Measurements from ENCODE around the gene IL1RAPL1.
"Not testable (repeated sequence)": the region's sequence is repeated elsewhere in the genome, so short reads cannot be mapped to it uniquely, and the experiment has no call there.

Gene IL1RAPL1

DNA sequence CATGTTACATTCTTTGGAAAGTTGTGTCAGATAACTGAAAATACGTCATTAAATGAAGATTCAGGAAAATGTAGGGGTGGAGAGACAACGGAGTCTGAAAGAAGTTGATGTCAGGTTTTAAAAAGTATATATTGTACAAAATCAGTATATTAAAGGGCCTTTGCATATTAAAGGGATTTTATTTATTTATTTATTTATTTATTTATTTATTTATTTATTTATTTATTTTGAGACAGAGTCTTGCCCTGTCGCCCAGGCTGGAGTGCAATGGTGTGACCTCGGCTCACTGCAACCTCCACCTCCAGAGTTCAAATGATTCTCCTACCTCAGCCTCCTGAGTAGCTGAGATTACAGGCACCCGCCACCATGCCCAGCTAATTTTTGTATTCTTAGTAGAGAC is 213.4 kb downstream of the IL1RAPL1 start:
- not testable (repeated sequence) for DNase-seq

DNA sequence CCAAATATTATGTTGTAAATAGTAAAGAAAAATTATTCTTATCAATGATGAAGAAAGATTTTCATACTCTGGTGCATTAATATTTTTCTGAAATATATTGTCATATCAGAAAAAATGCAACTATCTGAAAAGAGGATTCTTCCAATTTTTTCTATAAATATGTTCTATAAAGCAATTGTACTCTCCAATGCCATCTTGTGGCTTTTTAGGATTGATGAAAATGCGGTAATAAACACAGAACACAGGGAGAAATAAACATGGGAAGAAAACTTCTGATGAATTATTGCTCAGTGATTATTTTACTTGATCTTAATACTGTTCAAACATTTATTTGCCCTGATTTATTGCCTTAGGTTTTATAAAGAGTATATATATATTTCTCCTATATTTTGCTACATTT is 215.4 kb downstream of the IL1RAPL1 start:
- no peak for DNase-seq

DNA sequence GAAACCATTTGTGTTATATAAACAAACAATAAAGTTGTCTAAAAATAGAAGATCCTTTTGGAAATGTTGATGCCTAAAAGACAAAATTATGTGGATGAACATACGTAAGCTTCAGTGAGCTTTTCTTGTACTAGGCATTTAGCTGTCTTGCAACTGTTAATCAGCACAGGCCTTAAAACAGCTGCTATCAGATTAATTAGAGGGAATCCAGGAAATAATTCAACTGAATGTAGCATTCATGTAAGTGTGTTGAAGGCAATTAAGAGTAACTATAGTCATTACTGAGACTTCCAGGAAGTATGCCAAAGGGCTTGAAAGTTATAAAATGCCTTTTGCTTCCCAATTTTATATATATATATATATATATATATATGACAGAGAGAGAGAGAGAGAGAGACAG is 248.7 kb downstream of the IL1RAPL1 start:
- DNase-seq = no peak

DNA sequence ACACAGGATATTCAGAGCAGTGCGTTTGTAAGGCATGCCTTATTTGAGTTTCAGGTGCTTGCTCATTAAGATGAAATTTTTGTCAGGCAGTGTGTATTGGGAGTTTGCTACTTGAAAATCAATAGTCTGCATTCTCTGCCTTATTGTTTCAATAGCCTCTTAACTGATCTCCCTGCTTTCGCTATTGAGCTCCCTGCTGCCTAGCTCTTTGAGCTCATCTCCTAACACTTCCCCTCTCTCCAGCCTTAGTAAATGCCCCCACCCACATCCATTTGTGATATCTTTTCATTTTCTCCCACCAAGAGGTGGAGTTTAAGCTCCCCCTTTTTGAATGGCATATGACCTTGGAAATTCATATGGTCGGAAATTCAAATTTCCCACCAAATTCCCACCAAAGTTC is 256.6 kb downstream of the IL1RAPL1 start:
- no peak for DNase-seq

DNA sequence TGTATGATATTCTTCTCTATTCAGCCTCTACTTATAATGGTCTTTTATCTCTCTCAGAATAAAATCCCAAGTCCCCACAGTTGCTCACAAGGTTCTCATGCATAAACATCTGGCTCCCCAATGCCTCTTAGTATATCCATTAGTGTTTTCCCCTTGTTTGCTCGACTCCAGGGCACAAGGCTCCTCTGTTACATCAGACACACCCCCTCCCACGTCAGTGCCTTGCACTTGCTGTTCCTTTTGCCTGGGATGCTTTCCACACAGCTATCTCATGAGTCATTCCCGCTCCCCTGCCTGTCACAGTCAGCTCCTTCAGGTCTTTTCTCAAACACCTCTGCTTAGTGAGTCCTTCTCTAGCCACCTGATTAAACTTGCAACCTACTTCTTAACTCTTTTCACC is 260.2 kb downstream of the IL1RAPL1 start:
- no peak for DNase-seq

DNA sequence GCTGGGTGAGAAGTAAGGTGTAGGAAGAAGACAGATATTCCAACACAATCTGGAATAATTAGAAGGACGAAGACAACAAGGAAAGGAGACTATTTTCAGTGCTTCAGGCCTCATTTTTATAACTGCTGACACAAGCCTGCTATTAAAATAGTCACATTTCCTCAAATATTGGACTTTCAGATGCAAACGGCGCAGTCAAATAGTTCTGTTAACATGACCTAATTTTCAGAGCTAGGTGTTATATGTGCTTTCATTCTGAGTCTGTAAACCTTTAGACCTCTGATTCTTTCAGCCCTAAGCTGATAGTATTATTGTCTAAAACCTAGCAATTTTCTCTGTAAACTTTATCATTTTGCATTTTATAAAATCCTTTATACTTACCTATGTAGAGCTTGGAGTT is 261.5 kb downstream of the IL1RAPL1 start:
- DNase-seq = no peak

DNA sequence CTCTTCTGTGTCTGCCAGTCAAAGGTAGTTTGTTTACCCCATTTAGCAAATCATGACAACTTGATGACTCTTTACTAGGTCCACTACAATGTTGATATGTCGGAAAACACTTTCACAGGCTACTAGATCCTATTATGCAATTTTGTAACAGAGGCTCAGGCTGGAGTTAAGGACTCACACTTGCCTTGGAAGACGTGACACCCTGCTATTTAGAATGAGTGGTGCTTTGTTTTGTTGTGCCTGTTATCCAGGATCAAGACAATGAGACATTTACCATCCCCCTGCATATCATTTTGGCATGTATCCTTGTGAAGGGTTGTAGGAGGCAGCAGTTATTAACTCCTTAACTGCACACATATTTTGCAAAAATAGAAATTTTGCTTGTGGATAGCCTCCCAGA is 263.7 kb downstream of the IL1RAPL1 start:
- no peak for DNase-seq

DNA sequence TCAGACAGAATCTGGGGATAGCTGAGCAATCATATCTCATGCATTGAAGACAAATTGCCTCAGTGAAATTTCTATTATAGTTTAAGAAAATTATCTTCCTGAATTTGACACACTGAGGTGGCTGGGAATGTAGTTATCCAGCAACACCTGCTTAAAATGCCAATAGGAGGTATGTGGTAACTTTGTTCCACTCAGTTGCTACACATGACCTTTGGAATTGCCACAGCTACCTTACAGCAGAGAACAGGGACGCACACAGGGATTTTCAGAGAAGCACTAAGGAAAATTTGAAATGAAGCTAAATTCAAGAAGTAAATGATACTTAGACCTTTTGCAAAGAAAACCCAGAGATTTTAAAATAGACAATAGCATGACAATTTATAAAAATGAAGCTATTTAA is 264.6 kb downstream of the IL1RAPL1 start:
- DNase-seq = no peak

DNA sequence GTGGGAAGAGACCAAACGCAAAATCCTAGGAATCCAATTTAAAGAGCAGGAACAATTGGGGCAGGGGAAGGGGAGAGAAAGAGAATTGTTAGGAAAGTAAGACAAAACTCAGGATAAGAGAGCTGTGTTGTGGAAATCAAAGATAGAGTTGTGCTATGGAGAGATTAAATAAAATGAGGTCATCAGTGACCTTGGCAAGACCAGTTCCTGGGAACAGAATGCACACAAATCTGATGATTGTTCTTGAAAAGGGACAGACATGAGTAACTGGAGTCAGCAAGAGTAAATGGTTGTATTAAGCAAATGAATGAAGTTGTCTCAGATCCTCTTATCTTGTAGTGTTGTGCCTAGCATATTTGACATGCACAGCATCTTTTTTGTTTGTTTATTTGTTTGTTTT is 267.4 kb downstream of the IL1RAPL1 start:
- DNase-seq = no peak

DNA sequence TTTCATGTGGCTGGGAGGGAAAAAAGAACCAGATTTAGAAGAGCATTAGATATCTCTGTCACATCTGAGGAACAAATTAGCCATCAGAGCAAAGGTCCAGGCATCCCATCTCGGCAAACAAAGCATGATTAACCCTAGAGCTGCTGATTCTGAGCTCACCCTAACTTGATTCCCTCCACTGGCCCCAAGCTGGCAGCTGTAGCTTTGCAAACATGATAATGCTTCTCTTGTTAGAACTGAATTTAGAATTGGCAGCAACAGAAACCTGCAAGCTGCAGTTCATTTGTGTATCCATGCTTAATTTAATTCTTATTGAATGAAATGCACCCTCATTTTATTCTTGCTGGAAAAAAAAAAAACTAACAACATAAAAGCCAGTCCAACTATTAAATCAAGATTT is 289.2 kb downstream of the IL1RAPL1 start:
- DNase-seq = no peak

DNA sequence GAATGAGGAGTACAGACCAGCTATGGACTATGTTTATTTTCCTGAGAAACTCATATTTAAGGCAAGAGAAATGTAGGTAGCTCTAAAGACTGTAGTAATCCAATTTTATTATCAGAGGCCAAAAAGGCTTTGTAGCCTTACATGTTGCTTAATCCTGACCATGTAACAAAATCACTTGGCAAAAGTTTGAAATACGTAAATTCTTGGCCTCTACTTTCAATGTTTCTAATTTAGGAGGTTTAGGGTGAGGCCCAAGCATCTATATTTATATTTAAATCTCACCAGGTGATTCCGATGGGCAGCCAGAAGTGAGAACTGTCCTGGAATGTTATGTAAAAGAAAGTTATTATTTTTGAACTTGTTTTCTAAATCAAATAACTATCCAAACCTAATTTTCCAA is 289.7 kb downstream of the IL1RAPL1 start:
- DNase-seq = no peak

DNA sequence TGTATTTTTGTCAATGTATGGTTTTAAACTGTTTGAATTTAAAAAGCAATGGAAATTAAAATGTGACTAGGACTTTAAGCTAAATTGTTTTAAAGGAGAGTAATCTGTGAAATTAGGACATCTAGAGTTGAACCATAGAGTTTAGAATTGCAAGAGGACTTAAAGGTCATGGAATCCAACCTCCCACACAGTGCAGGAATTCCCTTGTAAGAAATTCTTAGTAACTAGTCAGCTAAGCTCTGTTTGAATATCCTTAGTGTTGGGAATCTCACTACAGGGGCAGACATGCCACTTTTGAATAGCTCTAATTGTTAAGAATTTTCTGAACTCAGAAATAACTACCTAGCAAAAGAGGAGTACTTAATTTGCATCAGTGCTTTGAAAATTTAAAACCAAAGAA is 292.9 kb downstream of the IL1RAPL1 start:
- DNase-seq = no peak

DNA sequence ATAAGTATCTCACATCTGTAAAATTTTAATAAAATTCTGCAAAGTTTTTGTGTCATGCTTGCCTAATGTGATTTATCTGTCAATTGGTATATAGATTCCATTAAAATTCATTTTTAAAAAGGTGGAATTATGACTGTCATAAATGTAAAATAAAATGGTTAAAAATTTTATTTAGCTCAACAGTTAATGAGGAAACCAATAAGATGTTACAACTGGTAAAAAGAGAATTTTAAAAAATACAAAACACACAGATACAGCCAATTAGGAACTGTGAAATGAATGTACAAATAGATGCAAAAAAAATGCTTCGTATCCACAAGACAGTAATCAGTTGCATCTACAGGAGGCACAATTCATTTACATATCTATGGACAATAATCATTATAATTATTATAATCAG is 297.6 kb downstream of the IL1RAPL1 start:
- DNase-seq = no peak

DNA sequence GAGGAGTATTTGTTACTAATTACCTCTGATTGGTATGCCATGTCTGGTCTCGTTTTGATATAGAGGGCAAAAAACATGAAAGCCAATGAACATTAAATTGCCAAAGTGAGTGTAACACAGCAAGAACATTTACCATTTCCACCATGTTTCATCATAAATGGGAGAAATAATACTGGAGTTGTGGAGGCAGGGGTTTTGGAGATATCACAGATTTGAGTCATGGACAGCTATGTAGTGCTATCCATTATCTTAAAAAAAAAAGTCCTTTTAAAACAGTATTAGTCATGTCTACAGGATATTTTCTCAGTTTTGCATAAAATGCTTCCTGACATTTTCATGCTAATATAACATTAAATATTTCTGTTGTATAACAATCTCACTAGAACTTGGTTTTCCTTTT is 301.2 kb downstream of the IL1RAPL1 start:
- no peak for DNase-seq

DNA sequence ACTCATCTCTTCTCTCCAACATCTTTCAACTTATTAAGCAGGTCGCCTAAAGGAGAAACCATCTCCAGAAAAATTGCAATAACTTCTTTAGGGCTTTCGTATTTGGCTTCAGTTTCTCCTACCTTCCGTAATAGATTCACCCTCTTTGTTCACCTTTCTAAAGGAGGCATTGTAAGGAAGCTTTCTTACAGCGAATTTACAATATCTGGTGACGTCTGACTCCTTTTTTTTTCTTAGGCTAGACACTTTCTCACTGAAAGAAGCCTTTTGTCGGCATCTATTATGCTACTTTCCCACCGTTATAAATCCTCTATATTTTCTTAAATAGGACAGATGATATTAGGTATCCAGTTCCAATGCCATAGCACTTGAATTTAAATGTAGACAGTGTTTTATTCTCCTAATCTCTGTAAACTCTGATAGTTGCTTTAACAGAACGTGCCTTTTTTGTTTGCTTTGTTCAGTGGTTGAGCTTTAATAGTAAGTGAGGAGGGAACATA is 302.4 kb downstream of the IL1RAPL1 start:
- no peak for DNase-seq

DNA sequence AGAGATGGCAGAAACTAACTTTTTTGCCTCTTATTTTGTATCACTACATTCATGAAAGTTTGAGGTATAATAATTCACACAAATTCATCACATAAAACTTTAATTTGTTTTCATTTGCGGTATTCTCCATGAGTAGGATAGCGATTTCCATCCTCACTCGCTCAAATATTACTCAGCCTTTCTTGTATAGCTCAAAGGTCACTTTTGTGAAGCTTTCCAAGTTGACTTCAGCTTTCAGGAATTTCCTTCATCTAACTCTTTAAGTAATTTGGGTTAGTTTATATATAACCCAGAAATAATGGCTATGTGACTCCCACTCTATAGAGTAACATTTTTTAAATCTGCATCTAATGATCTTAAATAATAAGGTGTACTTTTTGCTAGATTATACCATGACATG is 314.4 kb downstream of the IL1RAPL1 start:
- no peak for DNase-seq

DNA sequence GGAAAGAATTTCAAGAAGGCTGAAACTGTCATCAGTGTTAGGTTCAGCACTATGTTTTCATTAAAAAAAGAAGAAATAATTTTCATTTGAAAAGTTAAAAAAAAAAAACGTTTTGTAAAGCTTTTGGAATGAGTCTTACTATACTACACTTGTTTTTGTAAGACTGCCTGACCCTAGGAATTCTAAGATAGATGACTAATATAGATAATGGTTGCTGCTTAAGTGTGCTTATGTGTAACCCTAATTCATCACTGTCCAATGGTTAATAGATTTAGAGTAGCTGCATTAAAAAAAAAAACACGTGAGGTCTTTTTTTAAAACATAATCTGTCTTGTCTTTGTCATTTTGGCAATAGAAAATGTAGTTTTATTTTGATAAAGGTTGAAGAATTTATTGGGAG is 323.2 kb downstream of the IL1RAPL1 start:
- no peak for DNase-seq

DNA sequence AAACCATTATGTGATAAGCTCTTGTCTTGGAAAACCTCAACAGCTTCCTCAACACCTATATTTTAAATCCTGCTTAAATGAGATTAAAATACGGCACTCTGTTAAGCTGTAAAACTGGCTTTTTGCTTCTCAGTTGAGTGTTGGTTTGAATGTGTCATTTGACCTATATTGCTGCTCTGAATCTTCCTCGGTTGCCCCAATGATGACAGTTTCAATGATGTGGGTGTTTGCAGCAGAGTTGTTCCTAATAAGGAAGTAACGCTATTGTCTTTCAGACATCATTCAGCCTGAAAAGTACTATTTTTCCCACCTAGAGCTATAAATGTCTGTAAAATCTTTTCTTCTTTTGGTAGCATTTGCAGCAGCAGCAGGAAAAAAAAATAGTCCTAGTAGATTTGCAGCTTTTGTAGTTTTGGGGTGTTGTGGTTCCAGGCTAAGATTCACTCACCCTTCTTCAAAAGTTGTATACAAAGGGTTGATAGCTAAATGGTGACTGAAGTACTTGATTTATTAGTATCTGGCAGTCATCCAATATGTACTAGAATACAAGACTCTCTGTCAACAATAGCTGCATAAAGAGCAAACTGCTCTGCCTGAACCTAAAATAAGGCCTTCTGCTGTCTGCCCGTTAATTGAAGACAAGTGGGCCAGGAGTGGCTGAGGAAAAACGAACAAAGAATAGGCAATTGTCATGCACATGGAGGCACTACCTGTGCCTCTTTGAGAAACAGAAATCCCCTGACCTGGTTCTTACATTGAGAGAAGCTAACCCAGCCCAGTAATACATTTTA is 333.1 kb downstream of the IL1RAPL1 start:
- DNase-seq = no peak

DNA sequence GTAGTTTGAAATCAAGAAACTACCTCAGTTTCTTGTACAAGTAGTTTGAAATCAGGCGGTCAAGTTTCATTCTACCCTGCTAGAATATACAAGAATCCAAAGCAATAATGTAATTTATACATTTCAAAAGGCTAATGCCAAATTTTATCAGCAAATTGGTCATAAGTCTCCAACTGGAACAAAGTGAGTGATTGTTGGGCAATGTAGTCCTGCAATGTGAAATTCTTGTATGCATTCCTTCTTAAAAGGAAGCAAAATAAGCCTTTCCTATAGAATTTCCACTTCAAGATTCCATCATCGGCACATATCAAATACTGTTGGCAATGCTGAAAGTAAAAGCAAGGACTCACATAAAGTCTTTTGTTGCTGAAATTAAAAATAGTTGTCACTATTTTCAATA is 334.9 kb downstream of the IL1RAPL1 start:
- no peak for DNase-seq

DNA sequence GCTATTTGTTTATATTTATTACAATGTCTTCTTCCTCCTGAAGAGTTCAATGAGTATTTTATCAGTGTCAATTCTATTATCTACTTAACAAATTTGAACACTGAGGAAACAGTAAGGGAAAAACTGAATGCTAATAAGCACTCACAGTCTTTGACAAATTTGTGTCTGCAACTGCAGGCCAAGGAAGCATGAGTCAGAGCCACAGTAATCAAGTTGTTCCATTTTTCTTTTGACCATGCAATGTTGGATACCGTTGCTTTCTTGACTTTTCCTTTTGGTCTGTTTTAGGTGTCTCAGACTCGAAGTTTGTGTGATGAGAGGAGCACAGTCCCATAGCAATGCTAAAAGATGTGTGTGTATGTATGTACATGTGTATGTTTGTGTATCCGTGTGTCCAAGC is 359.6 kb downstream of the IL1RAPL1 start:
- no peak for DNase-seq

DNA sequence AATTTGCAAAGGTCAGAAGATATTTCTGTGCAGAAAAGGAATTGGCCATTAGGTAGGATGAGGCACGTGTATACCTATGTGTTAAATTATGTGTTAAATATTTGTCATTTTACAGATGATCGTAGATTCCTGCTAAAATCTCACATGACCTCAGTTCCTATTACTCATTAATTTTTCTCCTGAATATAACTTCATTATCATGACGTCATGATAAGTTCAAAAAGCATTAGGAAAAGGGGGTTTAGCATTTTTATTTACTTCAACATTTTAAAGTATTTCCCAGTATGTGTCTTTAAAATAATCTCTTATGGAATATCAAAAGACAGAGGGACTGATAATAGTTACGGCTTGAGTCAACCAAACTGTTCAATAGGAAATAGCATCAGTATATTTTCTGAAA is 372.8 kb downstream of the IL1RAPL1 start:
- no peak for DNase-seq

DNA sequence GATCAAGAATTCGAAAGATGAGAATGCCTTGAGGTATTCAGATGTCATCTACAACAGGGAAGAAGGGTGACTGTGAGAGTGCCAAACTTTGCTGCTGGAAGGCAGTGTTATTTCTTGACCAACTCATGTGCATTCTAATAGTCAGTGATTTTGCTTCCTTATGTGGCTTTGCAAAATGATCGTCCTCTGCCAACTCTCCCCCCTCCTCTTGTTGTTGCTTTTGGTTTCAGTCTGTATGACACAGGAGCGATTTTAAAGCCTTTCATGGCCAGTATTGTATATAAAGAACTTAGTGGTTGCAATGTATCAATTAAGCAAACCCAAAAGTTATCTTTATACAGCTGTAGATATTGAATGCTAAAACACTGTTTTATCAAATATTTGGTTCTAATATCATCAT is 379.1 kb downstream of the IL1RAPL1 start:
- no peak for DNase-seq

DNA sequence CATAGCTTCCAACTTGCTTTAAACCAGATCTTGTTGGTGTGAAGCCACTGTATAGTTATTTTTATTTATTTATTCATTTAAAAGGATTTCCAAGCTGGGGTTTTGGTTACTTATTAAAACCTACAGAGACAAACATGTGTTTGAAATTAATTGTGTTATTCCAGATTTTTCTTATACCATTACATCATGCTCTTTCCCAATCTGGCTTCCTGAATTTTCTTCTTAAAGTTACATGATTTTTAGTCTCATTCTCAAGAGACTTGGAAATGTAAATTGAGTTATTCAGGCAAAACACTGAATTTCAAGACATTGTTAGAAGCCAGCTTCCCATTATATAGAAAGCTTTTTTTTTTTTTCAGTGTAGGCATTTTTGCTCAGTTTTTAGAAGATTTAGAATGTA is 381.9 kb downstream of the IL1RAPL1 start:
- no peak for DNase-seq

DNA sequence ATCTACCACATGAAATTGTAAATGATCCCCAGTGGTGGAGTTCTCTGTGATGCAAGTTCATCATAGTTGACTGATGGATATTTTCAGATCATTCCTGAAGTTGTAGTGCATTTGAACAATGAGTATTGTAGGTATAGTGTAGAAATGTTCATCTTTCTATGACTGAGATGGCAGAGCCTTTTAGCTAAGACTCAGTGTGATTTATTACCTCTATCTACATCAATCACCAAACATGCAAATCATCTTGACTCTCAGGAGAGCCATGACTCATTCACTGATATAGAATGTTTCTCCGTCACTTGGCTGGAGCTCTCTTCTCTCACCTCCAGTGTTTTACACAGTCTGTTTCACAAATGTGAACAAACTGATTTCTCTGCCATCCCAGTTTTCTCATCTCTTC is 392.6 kb downstream of the IL1RAPL1 start:
- no peak for DNase-seq

DNA sequence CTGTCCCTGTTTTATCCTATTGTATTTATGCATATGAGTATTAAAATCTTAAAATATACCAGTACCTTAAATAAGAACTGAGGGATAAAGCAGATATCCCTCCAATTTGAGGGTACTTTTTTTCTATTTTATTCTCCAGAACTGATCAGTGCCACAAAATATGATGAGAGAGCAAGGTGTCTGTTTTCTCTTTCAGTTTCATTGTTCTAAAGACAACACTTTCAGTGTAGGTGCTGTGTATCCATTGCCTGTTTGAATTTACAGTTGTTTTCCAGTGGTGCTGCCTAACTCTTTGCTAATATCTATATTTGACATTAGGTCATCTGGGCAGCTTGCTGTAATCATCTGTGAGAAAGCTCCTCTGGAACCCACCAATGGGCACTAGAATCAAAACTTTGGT is 394.7 kb downstream of the IL1RAPL1 start:
- no peak for DNase-seq
